Skeletal muscle tissue (tissue), 4 donors: Measurements from ENCODE around the gene INSYN1. TPM values are rescaled to one million over a fixed set of nuclear protein-coding genes. Genes with fewer than 3 reads are reported as not detected.
A peak's percentile ranks its signal among the peaks of the same experiment; 100 is the strongest.
"Not testable (repeated sequence)": the region's sequence is repeated elsewhere in the genome, so short reads cannot be mapped to it uniquely, and the experiment has no call there.

Experiments
- H3K27ac ChIP-seq: one replicate; pipeline ENCODE4 v1.7.0; 2013; ENCODE audit warnings: mild to moderate bottlenecking, low read depth, low read length, inconsistent platforms
- H3K27me3 ChIP-seq, 3 donors: one replicate each; pipeline ENCODE4 v1.7.0; 2013; ENCODE audit warnings: low read length in 3 of 3; ENCODE audit not compliant: control insufficient read depth in 3 of 3, insufficient read depth in 3 of 3
- H3K36me3 ChIP-seq, 3 donors: one replicate each; pipeline ENCODE4 v1.7.0; 2013; ENCODE audit warnings: low read length in 3 of 3; ENCODE audit not compliant: control insufficient read depth in 3 of 3, insufficient read depth in 3 of 3
- H3K4me1 ChIP-seq, 3 donors: one replicate each; pipeline ENCODE4 v1.7.0; 2013; ENCODE audit warnings: low read length in 3 of 3, mild to moderate bottlenecking in 3 of 3; ENCODE audit not compliant: control insufficient read depth in 3 of 3, insufficient read depth in 3 of 3
- H3K4me3 ChIP-seq, 3 donors: one replicate each; pipeline ENCODE4 v1.7.0; 2013; ENCODE audit warnings: low read length in 3 of 3
- H3K9ac ChIP-seq, 3 donors: one replicate each; pipeline ENCODE4 v1.7.0; 2013; ENCODE audit warnings: low read length in 3 of 3, mild to moderate bottlenecking in 3 of 3, moderate library complexity in 2 of 3, low read depth in 1 of 3
- H3K9me3 ChIP-seq, 3 donors: one replicate each; pipeline ENCODE4 v1.7.0; 2013; ENCODE audit warnings: low read length in 3 of 3; ENCODE audit not compliant: control insufficient read depth in 3 of 3
- total RNA-seq: library from RNA; depleted of rRNA; stranded (reverse); fragments of >200 nt; gene quantifications from one replicate; pipeline ENCODE4 v1.2.3, GENCODE V29; 2014
- donor health status: Osteomylitis.

INSYN1 gene
- total RNA-seq, 1 donor from 2014 or later = 2.1 TPM

DNA sequence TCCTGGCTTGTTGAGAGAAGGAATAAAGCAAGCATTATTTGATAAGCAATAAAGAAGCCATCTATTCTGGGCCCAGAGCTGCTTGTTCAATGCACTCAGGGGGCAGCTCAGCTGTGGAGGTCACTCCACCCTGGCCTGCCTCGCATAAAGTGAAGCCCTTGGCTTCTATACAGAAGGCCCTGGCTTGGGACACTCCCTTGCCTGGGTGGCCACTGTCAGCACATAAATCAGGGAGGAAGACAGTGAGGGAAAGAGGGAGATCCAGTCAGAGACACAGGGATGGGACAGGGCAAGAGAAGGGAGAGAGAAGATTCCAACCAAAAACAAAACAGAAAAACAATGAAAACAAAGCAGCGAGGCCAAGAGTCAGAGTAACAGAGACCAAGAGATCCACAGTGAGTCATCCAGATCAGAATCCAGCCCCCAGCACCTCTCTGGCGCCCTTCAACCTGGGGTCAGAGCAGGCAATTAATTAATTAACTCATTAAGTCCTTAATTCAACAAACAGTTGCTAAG lies 11.8 kb downstream of the INSYN1 start:
- no peak overlapping the region for H3K4me3 ChIP-seq
- H3K9ac ChIP-seq = no peak overlapping the region
- H3K9me3 ChIP-seq = no peaks in the 10 kb centered on the region
- H3K36me3 ChIP-seq = no peaks in the 10 kb centered on the region
- no peak overlapping the region for H3K27ac ChIP-seq
- peaks cover 4 to 6% (median 4%) of the 10 kb centered on the region in 3 donors for H3K4me1 ChIP-seq
- peaks cover 8 to 54% (median 11%) of the 10 kb centered on the region in 3 donors for H3K27me3 ChIP-seq

DNA sequence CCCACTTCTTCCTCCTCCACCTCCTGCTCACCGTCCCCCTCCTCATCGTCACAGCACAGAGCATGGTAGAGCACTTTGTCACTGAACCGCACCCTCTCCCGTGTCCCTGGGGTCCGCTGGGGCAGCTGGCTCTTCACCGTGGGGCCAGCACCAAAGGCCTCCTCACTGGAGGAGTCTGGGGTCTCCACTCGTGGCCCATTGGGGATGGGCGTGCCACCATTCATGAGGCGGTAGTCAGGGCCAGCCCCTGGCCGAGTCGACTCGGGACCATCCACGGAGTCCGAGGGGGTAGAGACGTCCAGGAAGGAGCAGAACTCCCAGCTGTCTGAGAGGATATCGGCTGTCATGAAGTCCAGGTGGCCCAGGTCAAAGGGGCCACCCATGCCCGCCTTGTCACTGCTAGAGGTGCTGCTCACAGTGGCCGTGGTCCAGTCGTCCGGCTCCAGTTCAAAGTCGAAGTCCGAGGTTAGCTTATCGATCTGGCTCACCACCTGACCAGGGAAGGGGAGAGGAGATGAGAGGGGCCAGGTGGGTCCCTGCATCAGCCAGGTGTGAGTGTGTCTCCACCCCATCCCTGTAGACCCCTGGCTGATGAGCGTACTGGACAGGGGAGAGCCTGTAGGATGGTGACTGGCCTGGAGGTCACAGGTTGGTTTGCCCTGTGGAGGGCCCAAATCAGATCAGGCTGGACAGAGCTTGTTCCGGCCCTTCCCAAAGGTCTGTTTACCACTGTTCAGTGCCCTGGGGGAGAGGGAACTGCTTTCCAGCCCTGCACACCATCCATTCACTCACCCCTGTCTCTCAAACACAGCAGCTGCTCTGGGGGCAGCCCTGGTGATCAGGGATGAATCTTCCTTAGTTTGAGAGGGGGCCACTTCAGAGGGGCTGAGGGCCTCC lies 12.8 kb downstream of the INSYN1 start:
- H3K9ac ChIP-seq = no peak overlapping the region
- H3K9me3 ChIP-seq = no peaks in the 10 kb centered on the region
- no peaks in the 10 kb centered on the region for H3K36me3 ChIP-seq
- H3K27me3 ChIP-seq = peaks cover 14 to 58% (median 15%) of the 10 kb centered on the region in 3 donors
- H3K4me1 ChIP-seq = peaks cover 4 to 5% (median 4%) of the 10 kb centered on the region in 3 donors
- no peak overlapping the region for H3K4me3 ChIP-seq
- no peak overlapping the region for H3K27ac ChIP-seq

DNA sequence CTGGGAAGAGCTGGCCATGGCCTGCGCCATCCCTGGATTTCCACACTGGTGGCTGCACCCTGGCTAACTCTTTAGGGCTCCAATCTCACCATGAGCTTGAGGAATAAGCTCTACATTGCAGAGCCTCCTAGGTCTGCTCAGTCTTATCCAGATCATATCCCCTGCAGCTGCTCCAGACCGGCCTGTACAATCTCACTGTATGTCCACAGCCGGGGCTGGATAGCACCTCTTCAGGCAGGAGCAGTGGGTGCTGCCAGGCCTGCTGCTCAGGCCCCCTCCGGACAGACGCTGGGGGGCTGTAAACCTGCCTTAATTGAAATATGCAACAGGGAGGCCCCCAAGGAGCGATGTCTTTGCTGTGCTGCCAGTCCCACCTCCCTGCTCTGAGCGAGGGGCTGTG lies 15.6 kb downstream of the INSYN1 start:
- no peak overlapping the region for H3K4me3 ChIP-seq
- H3K9ac ChIP-seq = no peak overlapping the region
- H3K36me3 ChIP-seq = no peaks in the 10 kb centered on the region
- no peaks in the 10 kb centered on the region for H3K4me1 ChIP-seq
- H3K27ac ChIP-seq = no peak overlapping the region
- no peaks in the 10 kb centered on the region for H3K9me3 ChIP-seq
- peaks cover 5 to 67% (median 30%) of the 10 kb centered on the region in 3 donors for H3K27me3 ChIP-seq

DNA sequence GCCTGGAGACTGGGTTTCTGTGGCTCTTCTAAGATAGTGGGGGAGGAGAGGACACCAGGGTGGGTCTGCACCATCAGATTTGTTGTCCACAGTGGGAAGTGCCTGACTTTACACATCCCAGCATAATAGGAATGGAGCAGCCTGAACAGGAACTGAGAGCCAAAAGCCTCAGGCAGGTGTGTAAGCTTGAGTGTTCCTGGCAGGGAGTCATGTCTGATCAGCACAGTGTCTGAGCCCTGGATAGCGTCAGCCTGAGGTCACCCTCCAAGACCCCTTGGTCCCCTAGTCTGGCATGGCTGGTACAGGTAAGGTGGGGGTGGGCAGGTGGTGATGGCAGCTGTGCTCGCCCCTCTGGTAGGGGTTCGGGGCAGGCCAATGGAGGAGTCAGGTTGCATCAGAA lies 20.2 kb downstream of the INSYN1 start:
- H3K4me3 ChIP-seq = no peak overlapping the region
- H3K27me3 ChIP-seq = peaks cover 5 to 39% (median 29%) of the 10 kb centered on the region in 3 donors
- H3K4me1 ChIP-seq = no peaks in the 10 kb centered on the region
- H3K27ac ChIP-seq = no peak overlapping the region
- no peaks in the 10 kb centered on the region for H3K9me3 ChIP-seq
- no peak overlapping the region for H3K9ac ChIP-seq
- no peaks in the 10 kb centered on the region for H3K36me3 ChIP-seq

DNA sequence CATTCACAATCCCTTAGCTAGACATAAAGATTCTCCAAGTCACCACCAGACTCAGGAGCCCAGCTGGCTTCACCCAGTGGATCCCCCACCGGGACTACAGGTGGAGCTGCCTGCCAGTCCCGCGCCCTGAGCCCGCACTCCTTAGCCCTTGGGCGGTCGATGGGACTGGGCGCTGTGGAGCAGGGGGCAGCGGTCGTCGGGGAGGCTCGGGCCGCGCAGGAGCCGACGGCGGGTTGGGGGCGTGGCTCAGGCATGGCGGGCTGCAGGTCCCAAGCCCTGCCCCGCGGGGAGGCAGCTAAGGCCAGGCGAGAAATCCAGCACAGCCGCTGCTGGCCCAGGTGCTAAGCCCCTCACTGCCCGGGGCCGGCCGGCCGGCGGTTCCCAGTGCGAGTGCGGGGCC lies 21.1 kb downstream of the INSYN1 start:
- peaks cover 5 to 31% (median 29%) of the 10 kb centered on the region in 3 donors for H3K27me3 ChIP-seq
- H3K4me3 ChIP-seq, H3K9ac ChIP-seq, H3K9me3 ChIP-seq, H3K36me3 ChIP-seq, H3K4me1 ChIP-seq, H3K27ac ChIP-seq: not testable (repeated sequence)

DNA sequence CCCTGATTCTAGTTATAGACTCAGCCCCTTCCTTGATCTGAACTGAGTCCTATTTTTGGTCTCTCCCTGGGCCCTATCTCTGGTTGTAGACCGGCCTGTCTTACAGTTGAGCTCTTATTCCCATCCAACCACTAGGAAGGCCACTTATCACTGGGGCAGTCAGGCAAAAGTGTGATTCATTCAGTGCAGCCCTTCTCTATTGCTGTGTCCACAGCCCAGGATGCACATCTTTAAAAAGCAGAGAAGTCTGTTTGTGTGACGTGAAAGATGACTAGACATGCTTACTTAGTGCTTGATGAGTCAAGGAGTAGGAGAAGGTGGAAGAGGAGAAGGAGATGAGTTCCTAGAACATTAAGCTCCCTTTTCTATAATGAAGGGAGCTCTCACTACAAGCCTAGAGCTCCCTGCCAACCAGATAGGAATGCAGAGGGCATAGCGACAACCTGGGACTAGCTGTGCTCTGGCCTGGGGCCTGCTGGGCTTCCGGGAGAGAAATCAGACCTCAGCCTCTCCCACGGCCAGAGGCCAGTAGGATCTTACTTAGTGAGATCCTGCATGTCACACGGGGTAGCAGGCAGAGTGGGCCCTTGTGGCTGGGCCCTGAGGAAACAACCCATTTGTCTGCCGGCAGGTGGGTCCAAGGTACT lies 25.7 kb downstream of the INSYN1 start:
- no peak overlapping the region for H3K27ac ChIP-seq
- H3K4me1 ChIP-seq = peaks cover 0 to 4% (median 0%) of the 10 kb centered on the region in 3 donors
- peaks cover 0 to 7% (median 6%) of the 10 kb centered on the region in 3 donors for H3K27me3 ChIP-seq
- no peaks in the 10 kb centered on the region for H3K36me3 ChIP-seq
- H3K9ac ChIP-seq = peak overlapping the region in 1 of 3 donors; percentile 28
- H3K9me3 ChIP-seq = no peaks in the 10 kb centered on the region
- H3K4me3 ChIP-seq = no peak overlapping the region

DNA sequence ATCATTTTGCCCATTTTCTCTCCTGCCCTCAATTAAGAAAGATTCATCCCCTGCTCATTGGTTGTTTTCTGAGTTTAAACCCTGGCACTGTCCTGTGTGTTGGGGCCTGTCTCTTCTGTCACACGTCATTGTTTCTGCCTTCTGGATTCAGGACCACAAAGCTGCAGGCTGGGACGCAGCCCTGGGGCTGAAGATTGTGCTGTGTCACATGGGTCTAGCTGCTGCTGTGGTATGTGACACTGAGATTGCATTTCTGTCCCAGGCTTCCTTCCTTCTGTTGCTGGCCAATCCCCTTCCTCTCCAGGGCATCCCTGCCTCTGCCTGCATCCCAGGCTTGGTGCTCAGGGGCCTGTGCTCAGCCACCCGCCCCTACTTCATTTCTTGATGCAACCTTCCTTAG lies 28.9 kb downstream of the INSYN1 start:
- H3K4me1 ChIP-seq = peaks cover 0 to 8% (median 0%) of the 10 kb centered on the region in 3 donors
- peaks cover 0 to 10% (median 7%) of the 10 kb centered on the region in 3 donors for H3K27me3 ChIP-seq
- no peak overlapping the region for H3K27ac ChIP-seq
- H3K36me3 ChIP-seq = no peaks in the 10 kb centered on the region
- H3K9me3 ChIP-seq = no peaks in the 10 kb centered on the region
- H3K9ac ChIP-seq = no peak overlapping the region
- H3K4me3 ChIP-seq = no peak overlapping the region

DNA sequence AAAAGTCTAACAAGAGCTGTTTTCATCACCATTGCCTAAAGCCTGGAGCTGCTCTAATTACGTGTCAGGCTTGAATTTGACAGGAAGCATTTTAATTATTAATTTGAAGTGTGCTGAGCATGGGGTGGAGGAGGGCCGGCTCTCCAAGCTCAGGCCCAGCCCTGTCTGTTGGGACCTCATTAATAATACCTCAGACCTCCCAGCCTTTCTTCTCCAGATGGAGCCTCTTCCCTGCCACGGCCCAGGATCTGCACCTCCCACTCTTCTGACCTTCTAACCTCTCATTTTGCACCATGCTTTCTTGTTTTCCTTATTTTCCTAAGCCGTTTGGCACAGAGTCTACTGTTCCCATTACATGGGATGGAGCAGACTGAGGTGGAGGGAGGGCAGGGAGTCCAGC lies 30.0 kb downstream of the INSYN1 start:
- Histone ChIP-seq H3K36me3 (no peaks in the 10 kb centered on the region), H3K9me3 (no peaks in the 10 kb centered on the region), H3K27me3 (peaks cover 0 to 10% (median 3%) of the 10 kb centered on the region in 3 donors), H3K27ac (no peak overlapping the region), H3K4me1 (peaks cover 0 to 10% (median 0%) of the 10 kb centered on the region in 3 donors), H3K9ac (no peak overlapping the region), H3K4me3 (no peak overlapping the region)

DNA sequence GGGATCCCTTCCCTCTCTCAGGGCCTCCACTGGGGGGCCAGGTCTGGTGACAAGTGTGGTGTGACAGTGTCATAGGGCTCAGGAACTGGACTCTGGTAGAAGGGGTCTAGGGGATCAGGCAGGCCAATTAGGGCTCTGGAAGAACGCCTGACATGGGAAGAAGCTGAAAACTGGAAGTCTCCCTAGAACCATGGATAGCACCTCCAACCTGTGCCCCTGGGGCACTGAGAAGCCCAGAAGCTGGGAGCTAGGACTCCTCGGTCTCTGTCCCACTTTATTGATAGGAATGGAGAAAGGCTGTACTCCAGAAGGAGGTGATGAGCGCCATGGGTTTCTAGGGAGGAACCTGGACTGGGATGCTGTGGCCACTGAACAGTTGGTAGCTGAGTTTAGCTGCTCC lies 30.7 kb downstream of the INSYN1 start:
- no peak overlapping the region for H3K4me3 ChIP-seq
- no peak overlapping the region for H3K9ac ChIP-seq

DNA sequence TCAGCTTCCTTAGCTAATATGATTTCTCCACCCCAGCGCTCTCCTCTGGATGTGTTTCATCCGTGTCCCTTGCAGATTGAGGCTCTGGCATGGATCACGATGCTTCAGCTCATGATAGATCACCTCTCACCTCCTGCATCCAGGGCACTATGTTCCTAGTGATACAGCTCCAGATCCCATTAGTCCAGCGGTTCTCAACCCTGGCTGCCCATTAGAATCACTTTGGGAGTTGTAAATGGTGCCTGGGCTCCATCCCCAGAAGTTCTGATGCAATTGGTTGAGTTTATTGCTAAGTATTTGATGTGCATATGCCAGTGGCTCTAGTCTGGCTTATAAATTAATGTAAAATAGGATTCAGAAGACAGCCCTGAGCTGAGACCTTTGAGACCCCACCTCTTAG lies 34.5 kb downstream of the INSYN1 start:
- Histone ChIP-seq H3K9ac (no peak overlapping the region), H3K27ac (no peak overlapping the region), H3K36me3 (peaks cover 0 to 2% (median under 1%) of the 10 kb centered on the region in 3 donors), H3K4me3 (no peak overlapping the region), H3K27me3 (peaks cover 0 to 7% (median 0%) of the 10 kb centered on the region in 3 donors), H3K4me1 (peaks cover 4 to 17% (median 14%) of the 10 kb centered on the region in 3 donors), H3K9me3 (no peaks in the 10 kb centered on the region)

More for the DNA sequence above, 30.7 kb downstream of the INSYN1 start:
- Histone ChIP-seq H3K4me1 (peaks cover 0 to 5% (median 0%) of the 10 kb centered on the region in 3 donors), H3K27ac (no peak overlapping the region), H3K27me3 (peaks cover 0 to 10% (median 3%) of the 10 kb centered on the region in 3 donors), H3K9me3 (no peaks in the 10 kb centered on the region), H3K36me3 (no peaks in the 10 kb centered on the region)
